DMS53 treated with DMSO at 0.1 percent for 48 hours (cell line): ENCODE data around the gene ANKMY1.
A peak's percentile ranks its signal among the peaks of the same experiment; 100 is the strongest.

Experiments used
- DNase-seq: peaks from one replicate; lab custom pipeline; 2025; ENCODE audit not compliant: unreplicated experiment; lab: John Stamatoyannopoulos, UW

Gene ANKMY1

DNA sequence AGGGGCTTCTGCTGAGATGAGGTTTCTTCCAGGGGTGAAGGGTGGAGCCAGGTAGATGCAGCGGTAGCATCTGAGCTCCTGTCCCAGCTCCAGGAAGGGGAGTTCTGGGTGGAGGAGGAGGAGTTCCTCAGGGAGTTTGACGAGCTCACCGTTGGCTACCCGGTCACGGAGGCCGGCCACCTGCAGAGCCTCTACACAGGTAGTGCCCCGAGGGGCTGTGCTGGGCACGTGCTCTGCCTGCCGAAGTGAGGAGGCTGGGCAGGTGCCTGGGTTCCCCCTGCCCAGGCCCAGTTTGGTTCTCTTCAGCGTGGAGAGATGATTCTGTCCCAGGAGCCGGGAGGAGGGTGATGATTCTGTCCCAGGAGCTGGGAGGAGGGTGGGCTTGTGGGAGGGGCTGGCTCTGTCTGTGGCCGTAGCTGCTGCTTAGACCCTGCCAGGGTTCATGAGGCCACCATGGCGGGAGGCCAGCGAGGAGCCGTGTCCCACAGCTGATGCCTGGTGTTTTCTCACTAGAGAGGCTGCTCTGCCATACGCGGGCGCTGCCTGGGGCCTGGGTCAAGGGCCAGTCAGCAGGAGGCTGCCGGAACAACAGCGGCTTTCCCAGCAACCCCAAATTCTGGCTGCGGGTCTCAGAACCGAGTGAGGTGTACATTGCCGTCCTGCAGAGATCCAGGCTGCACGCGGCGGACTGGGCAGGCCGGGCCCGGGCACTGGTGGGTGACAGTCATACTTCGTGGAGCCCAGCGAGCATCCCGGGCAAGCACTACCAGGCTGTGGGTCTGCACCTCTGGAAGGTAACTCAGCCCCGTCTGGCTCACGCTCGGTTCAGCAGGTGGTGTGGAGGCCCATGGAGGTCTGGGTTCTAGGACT is 37.0 kb upstream of the ANKMY1 start:
- no peak for DNase-seq

DNA sequence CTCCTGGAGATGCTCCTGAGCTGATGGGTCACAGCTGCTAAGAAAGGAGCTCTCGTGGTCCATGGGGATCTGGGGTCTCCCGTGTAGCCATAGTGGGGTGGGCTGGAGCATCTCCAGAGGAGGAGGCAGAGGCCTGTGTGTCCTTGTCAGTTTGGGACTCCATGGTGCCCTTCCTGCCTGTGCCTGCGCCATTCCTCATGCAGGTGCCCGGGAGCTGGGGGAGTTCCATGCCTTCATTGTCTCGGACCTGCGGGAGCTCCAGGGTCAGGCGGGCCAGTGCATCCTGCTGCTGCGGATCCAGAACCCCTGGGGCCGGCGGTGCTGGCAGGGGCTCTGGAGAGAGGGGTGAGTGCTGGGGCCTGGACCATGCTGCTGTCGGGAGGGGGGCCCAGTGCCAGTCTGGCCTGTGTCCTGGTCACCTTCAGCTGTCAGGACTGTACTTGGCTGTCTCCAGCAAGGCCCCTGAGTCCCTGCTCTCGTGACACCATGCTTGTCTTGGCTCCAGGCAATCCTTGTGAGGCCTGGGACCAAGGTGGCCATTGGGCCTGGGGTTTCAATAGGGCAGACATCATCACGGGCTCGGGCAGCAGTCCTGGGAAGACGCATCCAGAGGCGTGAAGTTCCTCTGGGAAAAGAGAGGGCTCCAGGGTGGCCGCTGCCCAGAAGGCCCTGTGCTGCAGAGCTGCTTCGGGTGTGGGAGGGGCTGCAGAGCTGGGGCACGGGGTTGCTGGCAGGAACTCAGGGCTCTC is 36.1 kb upstream of the ANKMY1 start:
- no peak for DNase-seq

GRCh38 chr2:240593026-240593702 is 35.4 kb upstream of the ANKMY1 start:
- DNase-seq = no peak

- DNase-seq = no peak
These were observed 34.0 kb upstream of the ANKMY1 start for GRCh38 chr2:240591784-240592183.

GRCh38 chr2:240591226-240591625 is 33.4 kb upstream of the ANKMY1 start:
- no peak for DNase-seq

DNA sequence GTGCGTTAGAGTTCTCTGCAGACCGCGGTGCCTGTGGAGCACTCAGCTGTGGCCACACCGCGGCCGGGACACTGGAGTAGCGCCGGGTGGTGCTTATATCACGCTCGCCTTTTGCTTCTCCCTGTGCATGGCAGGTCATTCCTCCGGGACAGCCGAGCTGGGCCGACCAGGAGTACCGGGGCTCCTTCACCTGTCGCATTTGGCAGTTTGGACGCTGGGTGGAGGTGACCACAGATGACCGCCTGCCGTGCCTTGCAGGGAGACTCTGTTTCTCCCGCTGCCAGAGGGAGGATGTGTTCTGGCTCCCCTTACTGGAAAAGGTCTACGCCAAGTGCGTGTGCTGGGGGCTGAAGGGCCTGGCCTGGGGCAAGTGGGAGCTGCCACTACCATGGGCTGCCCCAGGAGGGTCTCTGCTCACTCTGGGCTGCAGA is 32.9 kb upstream of the ANKMY1 start:
- no peak for DNase-seq

GRCh38 chr2:240589850-240590525 is 32.2 kb upstream of the ANKMY1 start:
- DNase-seq = no peak

DNA sequence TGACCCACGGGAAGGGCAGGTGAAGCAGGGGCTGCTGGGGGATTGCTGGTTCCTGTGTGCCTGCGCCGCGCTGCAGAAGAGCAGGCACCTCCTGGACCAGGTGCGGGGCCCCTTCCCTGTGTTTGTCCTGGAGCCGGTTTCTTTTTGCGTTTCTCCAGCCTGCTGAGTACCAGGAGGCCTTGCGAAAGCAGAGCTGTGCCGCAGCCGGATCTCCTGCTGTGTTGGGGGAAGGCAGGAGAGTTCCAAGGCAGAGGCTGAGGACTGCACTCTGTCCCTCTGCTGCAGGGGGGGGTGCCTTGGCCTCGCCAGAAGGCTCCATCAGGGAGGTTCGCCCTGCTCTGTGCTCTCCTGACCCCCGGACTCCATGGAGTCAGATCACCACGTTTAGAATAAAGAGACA is 31.6 kb upstream of the ANKMY1 start:
- DNase-seq = no peak

GRCh38 chr2:240588669-240589068 is 30.9 kb upstream of the ANKMY1 start:
- DNase-seq = no peak

GRCh38 chr2:240588006-240588655 is 30.3 kb upstream of the ANKMY1 start:
- DNase-seq = no peak

GRCh38 chr2:240586919-240587800 is 29.4 kb upstream of the ANKMY1 start:
- no peak for DNase-seq

- peak; percentile 85 for DNase-seq
These were observed 28.6 kb upstream of the ANKMY1 start, which contains the start of gene CAPN10 for GRCh38 chr2:240586198-240586918. CAPN10 (plus strand) TSS chr2:240586734; CDS start chr2:240586912, 178 bp downstream.

DNA sequence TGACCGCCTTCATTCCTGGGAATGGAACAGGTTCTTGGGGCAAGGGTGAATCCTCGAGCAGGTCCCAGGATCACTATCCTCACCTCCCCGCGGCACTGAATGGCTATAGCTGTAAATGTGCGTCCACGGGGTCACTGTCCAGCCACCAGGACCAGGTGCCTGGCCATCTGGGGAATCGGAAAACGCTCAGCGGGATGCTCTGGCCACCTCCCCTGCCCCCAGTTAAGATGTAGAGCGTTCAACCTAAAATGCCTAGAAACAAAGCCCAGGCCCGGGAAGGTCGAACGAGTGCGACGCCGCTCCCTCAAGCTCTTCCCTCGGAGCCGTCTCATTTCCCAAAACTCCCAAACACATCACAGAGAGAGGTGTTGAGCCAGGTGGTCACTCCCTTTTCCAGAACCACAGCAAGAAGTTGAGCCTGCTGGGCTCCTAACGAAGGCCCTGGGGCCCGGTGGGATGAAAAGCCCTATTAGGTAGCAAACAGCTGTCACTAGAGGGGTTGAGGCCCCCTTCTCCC is 28.0 kb upstream of the ANKMY1 start:
- no peak for DNase-seq

DNA sequence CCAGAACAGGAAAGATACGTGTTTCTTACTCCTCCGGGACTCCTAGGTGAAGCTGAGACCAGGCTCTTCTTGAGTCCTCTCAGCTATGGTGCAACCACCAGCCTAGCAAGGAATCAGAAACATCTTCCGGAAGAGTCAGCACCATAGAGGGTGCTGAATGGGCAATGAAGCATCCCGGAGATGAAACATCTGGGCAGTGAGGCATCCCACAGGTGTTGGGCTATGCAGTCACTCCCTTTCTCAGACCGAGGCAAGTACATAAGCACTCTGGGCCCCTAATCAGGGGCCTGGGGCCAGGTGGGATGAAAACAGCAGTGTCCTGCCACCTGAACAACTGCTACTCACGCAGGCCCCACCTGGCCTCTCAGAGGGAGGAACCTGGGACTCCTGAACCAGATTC is 27.3 kb upstream of the ANKMY1 start:
- no peak for DNase-seq

GRCh38 chr2:240584486-240585031 is 26.8 kb upstream of the ANKMY1 start:
- DNase-seq = no peak

DNA sequence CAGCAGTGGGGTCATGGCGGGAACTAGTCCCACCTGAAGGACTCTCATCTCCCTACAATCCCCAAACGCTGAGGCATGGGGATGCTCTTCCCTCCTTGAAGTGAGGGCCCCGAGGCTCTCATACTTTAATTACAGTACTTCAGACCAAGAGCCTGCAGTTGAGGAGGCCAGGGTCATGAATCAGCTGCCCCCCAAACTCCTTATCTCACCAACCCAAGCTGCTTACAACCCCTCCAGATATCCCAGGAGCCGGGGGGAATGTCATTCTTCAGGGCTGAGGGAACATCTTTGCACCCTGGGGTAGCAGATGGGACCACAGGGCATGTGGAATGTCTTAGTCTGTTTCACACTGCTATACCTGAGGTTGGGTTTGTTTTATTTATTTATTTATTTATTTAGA is 26.0 kb upstream of the ANKMY1 start:
- no peak for DNase-seq

GRCh38 chr2:240582781-240583180 is 25.0 kb upstream of the ANKMY1 start:
- DNase-seq = no peak

DNA sequence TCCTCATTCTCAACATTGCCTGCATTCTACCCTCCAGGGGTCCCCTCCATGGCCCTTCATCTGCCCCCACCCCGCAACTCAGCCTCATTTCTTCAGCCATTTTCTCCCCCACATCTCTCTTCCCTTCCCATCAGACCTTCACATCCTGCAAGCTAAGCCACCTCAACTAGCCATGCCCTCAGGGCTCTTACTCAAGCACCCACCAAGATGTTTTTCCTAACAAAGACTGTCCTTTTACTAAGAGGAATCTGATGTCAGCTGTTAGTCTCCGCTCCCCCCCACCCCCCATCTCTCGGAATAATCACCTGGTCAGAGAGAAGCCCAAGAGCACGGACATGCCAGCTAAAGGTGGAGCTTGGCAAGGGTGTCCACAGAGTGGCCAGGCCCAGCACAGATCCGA is 24.0 kb upstream of the ANKMY1 start:
- no peak for DNase-seq
